NCI-H2227 treated with DMSO at 0.1 percent for 48 hours (cell line): ENCODE results near the gene DCP2.

Experiments
- DNase-seq: peaks from one replicate; lab custom pipeline; 2025; lab: John Stamatoyannopoulos, UW

DCP2 gene

DNA sequence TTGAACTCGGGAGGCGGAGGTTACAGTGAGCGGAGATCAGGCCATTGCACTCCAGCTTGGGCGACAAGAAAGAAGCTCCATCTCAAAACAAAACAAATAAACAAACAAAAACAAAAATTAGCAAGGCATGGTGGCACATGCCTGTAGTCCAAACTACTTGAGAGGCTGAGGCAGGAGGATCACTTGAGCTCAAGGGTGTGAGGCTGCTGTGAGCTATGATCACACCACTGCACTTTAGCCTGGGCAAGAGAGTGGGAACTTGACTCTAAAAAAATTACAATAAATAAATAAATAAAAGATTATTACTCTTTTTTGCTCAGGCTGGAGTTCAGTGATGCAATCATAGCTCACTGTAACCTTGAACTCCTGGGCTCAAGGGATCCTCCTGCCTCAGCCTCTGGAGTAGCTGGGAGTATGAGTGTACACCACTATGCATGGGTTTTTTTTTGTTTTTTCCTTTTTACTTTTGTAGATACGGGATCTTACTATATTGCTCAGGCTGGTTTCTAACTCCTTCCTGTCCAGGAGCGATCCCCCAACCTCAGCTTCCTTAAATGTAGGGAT, 9.0 kb upstream of the DCP2 start:
- DNase-seq: no peak

DNA sequence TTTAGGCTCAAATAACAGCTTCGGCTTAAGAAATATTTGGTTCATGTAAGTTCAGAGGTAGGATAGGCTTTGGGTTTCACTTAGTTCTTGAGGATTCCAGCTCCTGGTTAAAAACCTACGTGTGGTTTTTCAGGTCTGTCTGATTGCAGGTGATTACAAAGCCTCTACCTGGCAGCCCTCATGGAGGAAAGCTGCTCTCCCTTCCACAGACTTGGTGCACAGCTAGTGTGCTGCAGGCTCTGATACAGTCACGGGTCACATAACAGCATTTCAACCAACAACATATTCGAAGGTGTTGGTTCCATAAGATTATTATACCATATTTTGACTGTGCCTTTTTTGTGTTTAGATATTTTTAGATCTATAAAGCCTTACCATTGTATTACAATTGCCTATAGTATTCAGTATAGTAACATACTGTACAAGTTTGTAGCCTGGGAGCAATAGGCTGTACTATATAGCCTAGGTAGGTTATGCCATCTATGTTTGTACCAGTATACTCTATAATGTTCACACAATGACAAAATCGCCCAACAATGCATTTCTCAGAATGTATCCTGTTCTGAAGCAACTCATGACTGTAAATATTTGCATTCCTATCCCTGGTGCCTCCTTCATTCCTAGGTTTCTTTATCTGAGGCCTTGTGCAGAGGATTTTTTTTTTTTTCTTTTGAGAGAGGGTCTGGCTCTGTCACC, 8.0 kb upstream of the DCP2 start:
- DNase-seq: no peak

DNA sequence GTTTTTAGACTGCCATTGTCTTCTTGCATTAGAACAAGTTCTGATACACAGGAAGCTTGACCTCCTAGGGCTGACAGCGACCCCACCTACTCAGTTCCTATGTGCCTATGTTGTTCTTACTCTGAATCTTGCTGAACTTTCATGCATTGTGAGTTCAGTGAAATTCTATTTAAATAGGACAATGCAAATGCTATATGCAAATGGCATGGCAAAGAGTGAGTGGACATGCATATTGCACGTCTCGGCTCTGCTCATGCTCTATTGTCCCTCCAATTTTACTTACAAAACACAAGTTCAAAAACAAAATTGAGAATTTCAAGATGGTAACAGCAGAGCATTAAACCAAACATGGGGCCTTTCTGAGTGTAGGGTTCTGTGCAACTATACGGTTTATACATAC, 5.3 kb upstream of the DCP2 start:
- no peak for DNase-seq

DNA sequence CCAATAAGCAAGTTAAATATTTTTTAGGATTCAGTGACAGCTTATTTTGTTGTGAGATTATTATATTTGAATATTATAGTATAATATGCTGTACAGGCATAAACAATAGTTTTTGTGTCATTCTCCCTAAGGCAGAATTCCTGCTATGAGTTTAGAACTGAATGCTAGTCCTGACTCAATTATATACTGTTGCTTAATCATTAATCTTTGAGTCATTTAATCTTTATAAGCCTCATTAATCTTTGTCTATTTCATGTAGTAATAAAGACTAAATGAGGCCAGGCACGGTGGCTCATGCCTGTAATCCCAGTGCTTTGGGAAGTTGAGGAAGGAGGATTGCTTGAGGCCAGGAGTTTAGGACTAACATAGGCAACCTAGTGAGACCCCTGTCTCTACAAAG, 3.6 kb upstream of the DCP2 start:
- DNase-seq: no peak

DNA sequence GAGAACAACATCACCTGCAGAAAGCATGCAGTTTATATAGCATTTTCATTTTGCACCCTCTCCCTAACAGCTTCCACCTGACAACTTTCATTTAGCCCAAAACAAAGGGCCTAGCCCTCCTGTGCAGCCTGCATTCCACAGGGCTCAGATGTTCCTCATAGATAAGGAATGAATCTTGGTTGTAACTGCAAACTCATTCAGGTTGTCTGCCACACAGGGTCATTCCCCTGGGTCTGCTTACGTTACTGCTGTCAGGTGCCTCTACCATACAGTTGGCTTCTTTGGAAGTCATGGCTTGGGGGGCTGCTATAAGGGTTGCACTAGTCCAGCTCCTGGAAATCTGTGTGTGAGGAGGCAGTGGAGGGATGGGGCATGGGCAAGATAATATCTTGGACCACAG, 2.7 kb upstream of the DCP2 start:
- DNase-seq: no peak

DNA sequence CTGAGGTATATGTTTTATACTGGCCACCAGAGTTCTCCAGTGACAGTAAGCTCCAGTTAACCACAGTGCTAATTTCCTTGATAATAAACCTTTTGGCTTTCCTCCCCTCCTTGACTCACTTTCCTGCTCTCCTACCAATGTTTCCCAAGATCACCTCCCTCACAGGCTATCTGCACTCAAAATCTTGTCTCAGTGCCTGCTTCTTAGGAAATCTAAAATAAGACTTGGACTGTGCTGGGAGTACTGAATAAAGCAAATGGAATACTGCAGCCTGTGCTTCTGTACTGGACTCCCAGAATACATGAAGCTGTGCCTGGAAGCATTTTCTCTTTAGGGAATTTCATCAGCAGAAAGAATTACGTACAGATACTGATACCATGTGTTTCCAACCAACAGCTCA, 1.7 kb upstream of the DCP2 start:
- DNase-seq: no peak

DNA sequence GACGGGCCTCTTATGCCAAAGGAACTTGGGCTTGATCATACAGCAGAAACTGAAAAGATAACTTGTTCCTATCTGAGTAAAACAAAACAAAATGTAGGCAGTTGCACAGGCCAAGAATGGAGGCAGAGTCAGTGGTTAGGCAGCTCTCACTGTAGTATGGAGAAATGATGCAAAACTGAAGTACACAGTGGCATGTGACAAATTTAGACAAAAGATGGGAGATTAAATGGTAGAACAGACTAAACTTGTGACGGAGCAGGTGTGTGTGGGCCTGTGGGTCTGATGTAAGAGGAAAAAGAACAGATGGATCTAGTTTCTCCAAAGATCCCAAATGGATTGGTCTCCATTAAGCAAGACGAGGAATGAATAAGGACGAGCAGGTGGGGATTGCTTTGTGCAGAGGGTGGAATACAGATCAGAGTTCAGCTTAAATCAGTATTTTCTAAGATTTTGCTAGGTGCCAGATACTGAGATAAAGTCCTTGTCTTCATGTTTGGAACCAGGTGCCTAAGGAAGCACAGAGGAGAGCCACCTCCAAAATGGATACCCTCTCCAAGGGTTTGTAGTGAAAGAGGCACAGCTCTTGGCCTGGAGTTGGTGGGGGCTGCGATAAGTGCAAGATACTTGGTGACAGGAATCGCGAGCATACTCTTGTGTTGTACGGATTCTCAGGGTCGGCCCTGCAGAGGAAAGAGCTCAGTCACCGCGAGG, 722 bp upstream of the DCP2 start:
- DNase-seq: no peak

DNA sequence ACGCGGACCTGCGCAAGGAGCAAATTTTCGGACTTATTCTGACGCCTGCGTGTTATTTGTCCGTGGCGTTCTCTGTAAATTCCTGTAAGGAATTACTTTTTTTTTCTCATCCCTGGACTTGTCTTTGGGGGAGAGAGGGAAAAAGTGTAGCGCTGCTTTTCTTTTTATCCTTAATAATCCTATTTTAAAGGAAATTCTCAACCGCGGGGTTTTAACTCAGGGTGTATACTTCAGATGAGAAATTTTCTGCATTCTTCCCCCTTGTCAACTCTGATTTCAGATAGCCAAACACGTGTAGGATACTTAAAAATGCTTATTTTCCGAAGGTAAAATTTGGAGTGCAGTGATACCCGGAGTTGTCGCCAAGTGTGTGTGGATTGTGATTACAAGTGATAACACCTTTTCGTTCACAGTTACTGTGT, 853 bp downstream of the DCP2 start:
- peak; percentile 8 for DNase-seq

DNA sequence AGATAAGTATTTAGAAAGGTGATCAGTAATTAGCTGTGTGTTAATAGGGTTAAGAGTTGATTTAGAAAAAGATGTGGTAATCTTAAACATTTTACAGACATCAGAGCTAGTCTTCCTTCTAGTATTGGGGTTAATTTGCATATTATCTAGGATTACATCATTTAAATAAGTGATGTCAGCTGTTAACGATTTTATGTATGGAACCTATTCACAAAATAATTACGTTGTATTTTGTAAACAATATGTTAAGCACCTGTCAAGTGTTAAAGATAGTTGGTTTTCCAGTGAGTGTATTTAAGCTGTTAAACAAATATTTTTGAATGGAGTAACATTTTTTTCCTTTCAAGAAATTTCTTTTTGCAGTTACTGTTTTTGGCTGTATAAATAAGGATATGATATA, 2.2 kb downstream of the DCP2 start:
- no peak for DNase-seq

DNA sequence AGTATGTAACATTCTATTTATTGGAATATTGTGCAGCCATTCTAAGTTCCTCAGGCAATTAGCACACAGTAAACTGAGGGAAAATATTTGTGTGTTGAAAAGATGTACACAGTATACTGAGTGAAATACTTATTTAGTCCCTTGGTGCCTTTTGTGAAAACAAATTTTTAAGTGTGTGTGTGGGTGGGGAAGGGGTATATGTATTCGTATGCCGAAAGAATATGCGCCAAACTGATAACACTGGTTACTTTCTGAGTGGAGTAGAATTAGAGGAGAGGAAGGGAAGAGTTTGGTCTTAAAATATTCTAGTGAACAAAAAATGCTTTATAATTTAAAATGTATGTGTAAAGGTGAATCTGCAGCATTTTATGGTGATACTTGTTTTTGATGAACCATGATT, 3.1 kb downstream of the DCP2 start:
- no peak for DNase-seq

DNA sequence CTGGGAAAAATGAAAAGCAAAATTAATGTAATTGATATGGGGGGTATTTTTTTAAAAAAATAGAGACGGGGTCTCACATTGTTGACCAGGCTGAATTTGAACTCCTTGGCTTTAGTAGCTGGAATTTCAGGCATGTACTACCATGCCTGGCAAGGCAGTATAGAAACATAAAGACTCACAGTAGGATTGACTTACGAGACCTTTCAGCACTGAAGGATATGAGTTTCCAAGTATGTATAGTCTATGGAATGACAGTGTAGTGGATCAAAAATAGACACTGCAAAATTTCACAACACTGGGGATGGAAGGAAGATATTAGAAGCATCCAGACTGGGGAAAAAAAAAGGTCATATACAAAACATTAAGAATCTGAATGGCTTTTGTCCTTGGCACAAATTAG, 6.8 kb downstream of the DCP2 start:
- no peak for DNase-seq

DNA sequence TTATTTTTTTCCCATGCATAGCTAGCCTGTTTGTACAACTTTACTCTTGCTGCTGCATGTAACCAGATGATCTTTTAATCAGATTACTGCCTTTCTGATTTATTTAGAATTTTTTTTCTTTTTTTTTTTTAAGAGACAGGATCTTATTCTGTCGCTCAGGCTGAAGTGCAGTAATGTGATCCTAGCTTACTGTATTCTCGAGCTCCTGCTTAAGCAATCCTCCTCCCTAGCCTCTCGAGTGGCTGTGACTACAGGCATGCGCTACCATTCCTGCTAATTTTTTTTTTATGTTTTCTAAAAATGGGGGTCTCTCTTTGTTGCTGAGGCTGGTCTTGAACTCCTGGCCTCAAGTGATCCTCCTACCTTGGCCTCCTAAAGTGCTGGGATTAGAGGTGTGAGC, 9.6 kb downstream of the DCP2 start:
- DNase-seq: no peak

DNA sequence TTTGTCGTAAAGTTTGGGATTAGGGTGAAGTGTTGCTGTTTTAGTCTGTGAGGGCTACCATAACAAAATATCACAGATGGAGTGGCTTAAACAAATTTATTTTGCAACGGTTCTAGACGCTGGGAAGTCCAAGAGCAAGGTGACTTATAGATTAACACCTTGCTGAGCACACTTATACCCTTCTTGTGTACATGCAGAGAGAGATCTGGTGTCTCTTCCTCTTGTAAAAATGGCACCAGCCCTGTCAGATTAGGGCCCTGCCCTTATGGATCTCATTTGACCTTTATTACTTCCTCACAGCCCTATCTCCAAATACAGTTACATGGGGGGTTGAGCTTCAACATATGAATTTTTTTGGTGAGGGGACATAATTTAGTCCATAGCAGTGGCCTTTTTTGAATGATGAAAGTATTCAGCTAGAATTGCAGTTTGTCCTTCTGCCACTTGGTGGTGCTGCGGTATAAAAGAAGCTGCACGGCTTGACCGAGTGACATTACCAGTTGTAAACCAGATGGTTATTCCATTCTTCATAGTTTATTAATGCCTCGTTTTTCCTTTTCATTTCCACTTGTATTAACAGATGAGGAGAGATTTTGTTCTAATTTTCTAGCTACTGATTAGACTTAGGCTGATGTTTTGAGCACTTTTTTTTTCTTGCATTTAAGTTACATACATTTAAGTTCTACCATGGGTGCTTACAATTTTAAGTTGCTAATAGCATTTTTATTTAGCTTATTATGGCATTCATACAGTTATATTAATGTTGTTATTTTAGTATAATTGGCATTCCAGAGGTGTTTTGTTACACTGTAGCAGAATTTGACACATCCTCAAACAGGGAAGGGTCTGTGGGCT, 19.4 kb downstream of the DCP2 start:
- peak; percentile 30 for DNase-seq

DNA sequence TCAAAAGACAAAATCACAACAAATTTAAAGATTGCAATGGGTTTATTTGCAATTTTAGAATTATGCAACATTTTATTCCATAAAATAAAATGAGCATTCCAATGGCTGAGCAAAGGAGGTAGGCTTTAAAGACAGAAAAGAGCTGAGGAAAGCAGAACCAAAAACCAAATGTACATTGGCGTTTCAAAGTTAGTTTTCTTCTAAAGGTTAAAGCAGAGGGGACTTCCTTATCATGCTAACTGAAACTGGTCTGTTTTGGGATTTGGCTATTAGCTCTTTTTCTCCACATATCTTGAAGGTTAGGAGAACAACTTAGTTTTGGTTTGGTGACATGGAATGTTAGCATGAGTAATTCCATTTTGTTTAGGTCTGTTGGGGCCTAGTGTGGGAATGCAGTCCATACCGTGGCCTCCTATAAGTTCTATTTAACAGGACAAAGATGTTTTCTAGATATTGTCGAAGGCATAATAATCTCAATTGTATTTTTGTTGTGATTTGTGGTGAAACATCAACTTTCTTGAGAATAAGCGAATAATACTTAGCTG, 20.3 kb downstream of the DCP2 start:
- no peak for DNase-seq

DNA sequence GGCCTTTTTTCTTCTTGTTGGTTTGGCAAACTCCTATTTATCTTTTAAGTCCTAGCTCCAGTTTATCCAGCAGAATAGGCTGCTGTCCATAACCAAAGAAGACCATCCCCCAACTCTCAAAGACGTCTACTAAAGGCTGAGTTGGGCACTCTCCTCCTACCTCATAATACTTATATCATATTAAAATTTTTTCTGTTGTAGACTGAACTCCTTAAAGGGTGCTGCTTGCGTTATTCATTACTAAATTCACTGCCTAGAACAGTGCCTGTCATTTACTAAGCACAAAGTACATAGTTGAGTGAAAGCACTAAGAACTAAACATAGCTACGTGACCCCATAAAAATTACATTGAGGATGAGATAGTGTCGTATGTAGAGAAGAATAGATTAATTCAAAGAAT, 21.7 kb downstream of the DCP2 start:
- DNase-seq: no peak

DNA sequence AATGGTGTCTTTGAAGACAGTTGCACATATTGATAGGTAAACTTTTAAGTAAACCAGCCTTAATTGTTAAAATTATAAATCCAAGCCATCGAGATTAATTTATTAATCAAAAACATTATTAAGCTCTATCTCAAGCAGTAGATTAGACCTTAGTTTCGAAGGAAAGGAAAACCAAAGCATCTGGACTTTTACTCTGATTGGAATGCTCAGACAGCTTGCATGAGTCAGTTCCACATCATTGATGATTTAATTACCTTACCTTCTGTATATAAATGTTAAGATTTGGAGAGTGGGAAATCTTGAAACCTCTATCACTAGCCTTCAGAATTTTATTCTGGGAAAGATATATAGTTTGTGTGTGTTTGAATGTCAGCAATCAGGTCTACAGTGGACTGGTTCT, 23.9 kb downstream of the DCP2 start:
- no peak for DNase-seq

DNA sequence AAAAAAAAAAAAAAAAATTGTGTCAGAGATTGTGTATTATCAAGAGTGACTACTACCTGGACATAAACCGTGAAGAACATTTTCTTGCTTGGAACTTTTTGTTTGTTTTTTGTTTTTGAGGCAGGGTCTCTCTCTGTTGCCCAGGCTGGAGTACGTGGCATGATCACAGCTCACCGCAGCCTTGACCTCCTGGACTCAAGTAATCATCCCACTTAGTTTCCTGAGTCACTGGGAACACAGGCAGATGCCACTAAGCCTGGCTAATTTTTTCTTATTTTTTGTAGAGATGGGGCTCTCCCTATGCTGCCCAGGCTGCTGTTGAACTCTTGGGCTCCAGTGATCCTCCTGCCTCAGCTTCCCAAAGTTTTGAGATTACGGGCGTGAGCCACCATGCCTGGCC, 25.8 kb downstream of the DCP2 start:
- no peak for DNase-seq

DNA sequence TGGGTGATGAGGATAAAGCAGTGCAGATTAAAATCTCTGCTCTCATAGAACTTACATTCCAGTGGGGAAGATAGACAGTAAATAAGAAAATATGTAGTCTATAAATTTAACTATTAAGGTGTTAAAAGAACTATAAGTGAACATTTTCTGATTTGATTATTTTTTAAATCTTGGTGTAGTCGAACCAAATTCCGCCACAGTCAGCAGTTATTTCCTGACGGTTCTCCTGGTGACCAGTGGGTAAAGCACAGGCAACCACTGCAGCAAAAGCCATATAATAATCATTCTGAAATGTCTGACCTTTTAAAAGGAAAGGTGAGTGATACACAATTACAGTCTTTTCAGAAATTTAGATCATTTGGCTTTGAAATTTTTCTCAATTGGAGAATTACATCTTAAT, 27.2 kb downstream of the DCP2 start:
- no peak for DNase-seq

DNA sequence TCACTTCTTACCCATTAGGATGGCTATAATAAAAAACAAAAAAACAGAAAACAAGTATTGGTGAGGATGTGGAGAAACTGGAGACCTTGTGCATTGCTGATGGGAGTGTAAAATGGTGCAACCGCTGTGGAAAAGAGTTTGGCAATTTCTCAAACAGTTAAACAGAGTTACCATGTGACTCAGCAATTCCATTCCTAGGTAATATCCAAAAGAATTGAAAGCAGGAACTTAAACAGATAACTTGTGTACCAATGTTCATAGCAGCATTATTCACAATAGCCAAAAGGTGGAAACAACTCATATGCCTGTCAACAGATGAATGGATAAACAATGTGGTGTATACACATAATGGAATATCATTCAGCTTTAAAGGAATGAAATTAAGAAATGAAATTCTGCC, 28.9 kb downstream of the DCP2 start:
- DNase-seq: no peak

DNA sequence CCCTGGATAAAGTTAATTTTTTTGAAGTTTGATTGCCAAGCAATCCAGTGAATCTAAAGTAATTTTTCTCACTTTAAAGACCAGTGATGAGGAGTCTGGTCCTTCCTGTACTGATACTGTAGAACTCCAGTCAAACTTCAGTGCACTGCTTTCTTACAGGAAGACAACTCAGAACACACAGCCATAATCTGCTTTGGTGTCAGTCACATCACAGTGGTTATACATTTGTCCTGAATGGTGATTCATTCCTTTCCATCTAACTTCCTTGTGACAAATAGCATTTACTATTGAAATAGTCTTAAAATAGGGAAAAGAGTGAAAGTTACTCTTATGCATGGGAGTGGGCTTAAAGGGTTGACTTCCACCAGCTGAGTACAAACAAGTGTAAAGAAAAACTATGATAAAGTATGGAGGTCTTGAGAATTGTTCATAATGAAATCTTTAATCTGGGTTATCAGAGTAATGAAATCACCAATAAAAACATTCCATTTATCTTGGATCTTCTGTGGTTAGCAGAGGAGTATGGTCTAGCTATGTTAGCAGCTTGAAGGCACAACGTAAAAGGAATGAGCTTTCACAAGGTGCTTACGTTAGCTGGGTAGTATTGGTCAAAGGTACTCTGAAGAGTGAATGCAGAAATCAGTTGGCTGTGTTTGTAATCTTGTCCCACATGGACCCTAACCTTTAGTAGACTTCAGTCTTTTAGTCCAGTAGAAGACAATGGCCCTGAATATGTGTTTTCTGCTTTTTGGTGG, 41.5 kb downstream of the DCP2 start:
- no peak for DNase-seq

DNA sequence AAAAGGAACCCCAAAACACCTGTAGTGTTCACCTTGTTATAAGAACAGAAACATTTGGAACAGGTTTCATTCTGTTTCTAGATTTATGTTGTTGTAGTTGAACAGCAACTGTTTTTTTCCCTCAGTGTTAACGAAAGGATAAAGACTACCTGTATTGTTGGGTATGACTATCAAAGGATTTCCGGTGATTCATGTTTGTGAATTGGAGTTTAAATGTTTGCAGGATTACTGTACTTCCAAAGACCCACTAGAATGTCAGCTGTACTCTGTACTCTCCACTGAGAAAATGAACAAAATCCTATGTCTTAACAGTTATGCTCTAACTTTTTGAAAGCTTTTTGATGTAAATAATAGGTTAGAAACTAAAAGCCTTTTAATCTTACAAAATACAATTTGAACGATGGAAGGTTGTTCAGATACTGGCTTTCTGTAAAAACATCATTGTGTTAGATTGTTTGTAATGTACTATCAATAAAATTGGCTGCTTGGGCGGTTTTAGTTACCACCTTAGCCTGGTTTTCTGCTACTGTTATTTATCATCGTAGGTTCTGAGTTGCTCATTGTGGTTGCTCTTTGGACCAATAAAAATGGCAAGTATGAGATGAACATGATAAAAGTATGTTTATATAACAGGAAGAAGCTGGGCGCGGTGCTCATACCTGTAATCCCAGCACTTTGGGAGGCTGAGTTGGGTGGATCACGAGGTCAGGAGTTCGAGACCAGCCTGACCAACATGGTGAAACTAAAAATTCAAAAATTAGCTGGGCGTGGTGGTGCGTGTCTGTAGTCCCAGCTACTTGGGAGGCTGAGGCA, 44.1 kb downstream of the DCP2 start:
- no peak for DNase-seq
